Prostate gland (tissue), 2 donors: Measurements from ENCODE around the gene GRIK2.

Experiments
- CTCF ChIP-seq, 4 experiments: fragments of 200-600 bp in 2 of 4; fragments of 450-650 bp in 2 of 4; sonication (generic) in 2 of 4; IDR thresholded peaks; 1 replicate in 3 of 4; 2 replicates in 1 of 4; pipeline ENCODE4 v1.5.1; 2016 to 2019; ENCODE audit warnings: antibody characterized with exemption in 4 of 4, mild to moderate bottlenecking in 2 of 4, moderate library complexity in 2 of 4
- POLR2A ChIP-seq: fragments of 450-650 bp; IDR thresholded peaks from one replicate; pipeline ENCODE4 v1.6.1; 2016; ENCODE audit warnings: antibody characterized with exemption, mild to moderate bottlenecking
- POLR2AphosphoS5 ChIP-seq: sonication (generic); formaldehyde crosslinking; IDR thresholded peaks from one replicate; pipeline ENCODE4 v1.6.1; 2017; ENCODE audit warnings: antibody characterized with exemption

- TF ChIP-seq POLR2A = no peak
- no peak for TF ChIP-seq CTCF (IDR thresholded peaks at IDR 0.05)
- TF ChIP-seq POLR2AphosphoS5 = no peak
These were observed 97.3 kb downstream of the GRIK2 start for GRCh38 chr6:101490857-101491256.
